Stomach (tissue), 9 donors: ENCODE results near the gene ZNF469. TPM values are rescaled to one million over a fixed set of nuclear protein-coding genes. Genes with fewer than 3 reads are reported as not detected.

Source experiments
- DNase-seq, 2 donors: peaks; one replicate each; pipeline versions ENCODE4 v3.0.0 to v3.0.0-alpha.2; 2013 to 2019
- H3K27ac ChIP-seq, 5 donors: fragments of 200-600 bp in 4 of 5; sonication (generic) in 4 of 5; one replicate each; pipeline ENCODE4 v1.5.1; 2013 to 2019; ENCODE audit warnings: mild to moderate bottlenecking in 1 of 5, moderate library complexity in 1 of 5
- H3K27me3 ChIP-seq, 3 donors: fragments of 200-600 bp; sonication (generic); one replicate each; pipeline ENCODE4 v1.5.1; 2017 to 2019; ENCODE audit warnings: mixed run types in 1 of 3
- H3K36me3 ChIP-seq, 4 donors: fragments of 200-600 bp; sonication (generic); 1 replicate in 3 of 4; 2 replicates in 1 of 4; pipeline ENCODE4 v1.5.1; 2016 to 2019
- H3K4me1 ChIP-seq, 4 donors: fragments of 200-600 bp; sonication (generic); one replicate each; pipeline ENCODE4 v1.5.1; 2016 to 2019
- H3K4me3 ChIP-seq, 4 donors: fragments of 200-600 bp; sonication (generic) in 3 of 4; one replicate each; pipeline ENCODE4 v1.5.1; 2016 to 2019; ENCODE audit warnings: mild to moderate bottlenecking in 1 of 4
- H3K9me3 ChIP-seq, 4 donors: fragments of 200-600 bp; sonication (generic); one replicate each; pipeline ENCODE4 v1.5.1; 2016 to 2019
- EP300 ChIP-seq: sonication (generic); formaldehyde crosslinking; IDR thresholded peaks from one replicate; pipeline ENCODE4 v1.6.1; 2017; ENCODE audit warnings: antibody characterized with exemption
- POLR2A ChIP-seq, 4 donors: fragments of 450-650 bp; IDR thresholded peaks; one replicate each; pipeline ENCODE4 v1.6.1; 2016; ENCODE audit warnings: antibody characterized with exemption in 4 of 4, control low read depth in 2 of 4, mild to moderate bottlenecking in 1 of 4, moderate library complexity in 1 of 4
- POLR2AphosphoS5 ChIP-seq, 3 donors: sonication (generic); formaldehyde crosslinking; IDR thresholded peaks; one replicate each; pipeline ENCODE4 v1.6.1; 2016; ENCODE audit warnings: antibody characterized with exemption in 3 of 3
- WGBS, 5 donors: extraction: QIAGEN DNeasy Blood & Tissue Kit in 3 of 5; methylation state at CpG; one replicate each; pipeline versions ENCODE4 v1.1.5 to v1.1.7; 2013 to 2018; 5-methylcytosine and 5-hydroxymethylcytosine counted together
- intact Hi-C: fragments of 100-400 bp; cut with DNase I; formaldehyde crosslinking; loops from one replicate; pipeline ENCODE4 v1.15.1; 2023; ENCODE audit warnings: low total_unique reads
- polyA plus RNA-seq, 3 donors: library from polyadenylated mRNA; stranded (reverse); fragments of 200-250 nt; gene quantifications; one replicate each; pipeline ENCODE4 v1.2.3, GENCODE V29; 2013
- total RNA-seq, 5 donors: library from RNA; depleted of rRNA; stranded (reverse); fragments of >200 nt; gene quantifications; one replicate each; pipeline versions ENCODE4 v1.1.0 to v1.2.3, GENCODE V29; 2014 to 2016
- TF ChIP-seq, protein P1 (sequence below), 7 experiments: fragments of 450-650 bp in 4 of 7; fragments of 200-600 bp in 3 of 7; sonication (generic) in 3 of 7; IDR thresholded peaks; one replicate each; pipeline ENCODE4 v1.5.1; 2016 to 2019; ENCODE audit warnings: antibody characterized with exemption in 7 of 7, control low read depth in 2 of 7, mild to moderate bottlenecking in 1 of 7
- donor health status: healthy with polysubstance abuse.
- donor health status: Bipolar disorder and iron deficiency.
- donor health status: healthy.

Gene ZNF469
- total and polyA plus RNA-seq, 8 donors, result under 0.01 to 6.2 (median 0.24) TPM

DNA sequence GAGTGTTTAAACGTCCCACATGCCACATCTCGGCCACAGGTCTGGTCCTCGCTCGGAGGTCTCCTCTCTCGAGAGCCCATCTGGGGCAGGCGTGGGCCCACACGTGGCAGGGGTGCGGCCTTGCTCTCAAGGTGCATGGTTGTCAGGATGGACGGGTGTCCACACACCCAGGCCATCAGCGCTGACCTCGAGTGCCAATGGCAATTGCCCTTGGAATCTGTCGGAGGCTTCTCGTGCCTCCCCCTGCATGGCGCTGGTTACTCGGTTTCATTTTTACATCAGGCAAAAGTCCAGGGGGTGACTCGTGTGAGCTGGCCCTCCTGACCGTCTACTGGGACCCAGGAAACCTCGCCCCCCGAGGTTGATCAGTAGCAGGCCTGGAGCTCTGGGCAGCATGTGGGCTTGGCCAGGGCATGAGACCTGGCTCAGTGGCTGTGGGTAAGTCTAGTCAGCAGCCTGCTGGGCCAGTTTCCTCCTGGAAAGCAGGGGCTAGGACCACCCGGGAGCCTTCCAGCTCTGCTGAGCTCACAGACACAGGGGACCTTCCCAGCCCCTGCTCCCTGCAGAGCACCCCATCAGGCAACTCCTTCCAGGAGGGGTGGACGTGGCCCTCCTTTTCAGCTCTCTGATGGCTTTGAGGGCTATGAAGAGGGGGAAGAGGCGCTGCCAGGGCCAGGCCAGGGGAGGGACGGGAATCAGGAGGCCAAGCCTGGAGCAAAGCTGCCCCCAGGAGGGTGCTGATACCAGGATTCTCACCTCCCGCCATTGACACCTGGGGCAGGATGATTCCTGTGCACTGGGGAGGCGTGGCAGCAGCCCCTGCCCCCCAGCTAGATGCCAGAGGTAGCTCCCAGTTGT is 3.7 kb upstream of the ZNF469 start:
- Histone ChIP-seq H3K4me1 (peaks cover 9 to 18% (median 14%) of the 10 kb centered on the region in 4 donors), H3K9me3 (no peaks in the 10 kb centered on the region), H3K27me3 (peaks cover 0 to 51% (median 19%) of the 10 kb centered on the region in 3 donors), H3K36me3 (no peaks in the 10 kb centered on the region), H3K4me3 (no peak overlapping the region), H3K27ac (no peak overlapping the region)
- TF ChIP-seq POLR2A (IDR thresholded peaks at IDR 0.05) (no peak), POLR2AphosphoS5 (IDR thresholded peaks at IDR 0.05) (no peak), EP300 (no peak)
- TF ChIP-seq, protein P1, sequence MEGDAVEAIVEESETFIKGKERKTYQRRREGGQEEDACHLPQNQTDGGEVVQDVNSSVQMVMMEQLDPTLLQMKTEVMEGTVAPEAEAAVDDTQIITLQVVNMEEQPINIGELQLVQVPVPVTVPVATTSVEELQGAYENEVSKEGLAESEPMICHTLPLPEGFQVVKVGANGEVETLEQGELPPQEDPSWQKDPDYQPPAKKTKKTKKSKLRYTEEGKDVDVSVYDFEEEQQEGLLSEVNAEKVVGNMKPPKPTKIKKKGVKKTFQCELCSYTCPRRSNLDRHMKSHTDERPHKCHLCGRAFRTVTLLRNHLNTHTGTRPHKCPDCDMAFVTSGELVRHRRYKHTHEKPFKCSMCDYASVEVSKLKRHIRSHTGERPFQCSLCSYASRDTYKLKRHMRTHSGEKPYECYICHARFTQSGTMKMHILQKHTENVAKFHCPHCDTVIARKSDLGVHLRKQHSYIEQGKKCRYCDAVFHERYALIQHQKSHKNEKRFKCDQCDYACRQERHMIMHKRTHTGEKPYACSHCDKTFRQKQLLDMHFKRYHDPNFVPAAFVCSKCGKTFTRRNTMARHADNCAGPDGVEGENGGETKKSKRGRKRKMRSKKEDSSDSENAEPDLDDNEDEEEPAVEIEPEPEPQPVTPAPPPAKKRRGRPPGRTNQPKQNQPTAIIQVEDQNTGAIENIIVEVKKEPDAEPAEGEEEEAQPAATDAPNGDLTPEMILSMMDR (IDR thresholded peaks at IDR 0.05), result no peak
- intact Hi-C loops, result no loop called here
- 84 to 90% (median 87%) methylated on average over 16 to 25 of the region's 25 CpGs for WGBS, 5 donors
- DNase-seq, result no peak

- WGBS, 5 donors, result 77 to 89% (median 81%) methylated on average over 8 of the region's 8 CpGs
- Histone ChIP-seq H3K4me3 (no peak overlapping the region), H3K36me3 (no peaks in the 10 kb centered on the region), H3K9me3 (no peaks in the 10 kb centered on the region), H3K27ac (no peak overlapping the region), H3K4me1 (peaks cover 14 to 21% (median 19%) of the 10 kb centered on the region in 4 donors), H3K27me3 (peaks cover 0 to 57% (median 25%) of the 10 kb centered on the region in 3 donors)
- intact Hi-C loops, result no loop called here
- no peak for DNase-seq
- TF ChIP-seq POLR2AphosphoS5 (IDR thresholded peaks at IDR 0.05) (no peak), EP300 (no peak), POLR2A (IDR thresholded peaks at IDR 0.05) (no peak)
- TF ChIP-seq, protein P1 (IDR thresholded peaks at IDR 0.05), result no peak
These were observed 3.1 kb upstream of the ZNF469 start for GRCh38 chr16:88379694-88380040.

DNA sequence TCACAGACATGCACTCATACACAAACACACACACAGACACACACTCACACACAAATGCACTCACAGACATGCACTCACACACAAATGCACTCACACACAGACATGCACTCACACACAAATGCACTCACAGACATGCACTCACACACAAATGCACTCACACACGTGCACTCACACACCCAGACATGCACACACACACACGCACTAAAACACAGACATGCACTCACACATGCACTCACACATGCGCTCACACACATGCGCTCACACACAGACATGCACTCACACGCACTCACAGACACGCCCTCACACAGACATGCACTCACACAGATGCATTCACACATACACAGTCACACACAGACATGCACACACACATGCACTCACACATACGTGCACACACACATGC is 2.7 kb upstream of the ZNF469 start:
- Histone ChIP-seq H3K27ac (no peak overlapping the region), H3K9me3 (no peaks in the 10 kb centered on the region), H3K36me3 (no peaks in the 10 kb centered on the region), H3K4me1 (peaks cover 14 to 21% (median 20%) of the 10 kb centered on the region in 4 donors), H3K27me3 (peaks cover 0 to 61% (median 29%) of the 10 kb centered on the region in 3 donors), H3K4me3 (no peak overlapping the region)
- TF ChIP-seq POLR2A (IDR thresholded peaks at IDR 0.05), result no peak
- TF ChIP-seq POLR2AphosphoS5 (IDR thresholded peaks at IDR 0.05), result no peak
- TF ChIP-seq, protein P1 (IDR thresholded peaks at IDR 0.05), result no peak
- TF ChIP-seq EP300, result no peak
- intact Hi-C loops, result no loop called here
- DNase-seq, result no peak
- 86 to 96% (median 93%) methylated on average over 7 of the region's 7 CpGs for WGBS, 5 donors

DNA sequence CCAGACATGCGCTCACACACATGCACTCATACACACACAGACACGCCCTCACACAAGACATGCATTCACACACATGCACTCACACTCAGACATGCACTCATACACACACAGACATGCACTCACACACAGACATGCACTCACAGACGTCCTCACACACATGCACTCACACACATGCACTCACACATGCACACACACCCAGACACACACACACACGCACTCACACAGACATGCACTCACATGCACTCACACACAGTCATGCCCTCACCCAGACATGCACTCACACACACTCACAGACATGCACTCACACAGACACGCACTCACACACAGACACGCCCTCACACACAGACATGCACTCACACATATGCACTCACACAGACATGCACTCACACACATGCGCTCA is 2.1 kb upstream of the ZNF469 start:
- no peak for DNase-seq
- Histone ChIP-seq H3K27me3 (peaks cover 0 to 66% (median 29%) of the 10 kb centered on the region in 3 donors), H3K9me3 (no peaks in the 10 kb centered on the region), H3K27ac (no peak overlapping the region), H3K4me3 (no peak overlapping the region), H3K4me1 (peaks cover 14 to 21% (median 20%) of the 10 kb centered on the region in 4 donors), H3K36me3 (no peaks in the 10 kb centered on the region)
- intact Hi-C loops, result no loop called here
- no peak for TF ChIP-seq EP300
- 78 to 95% (median 88%) methylated on average over 7 of the region's 7 CpGs for WGBS, 5 donors
